Gastrocnemius medialis (tissue), 4 donors: ENCODE data around the gene BCAR1.

Experiments used
- CTCF ChIP-seq, 5 experiments: fragments of 450-650 bp in 3 of 5; fragments of 200-600 bp in 2 of 5; sonication (generic) in 2 of 5; IDR thresholded peaks in 4 of 5; conservative IDR thresholded peaks in 1 of 5; 1 replicate in 4 of 5; 2 replicates in 1 of 5; pipeline ENCODE4 v1.5.1; 2016 to 2019; ENCODE audit warnings: antibody characterized with exemption in 5 of 5, mild to moderate bottlenecking in 3 of 5, moderate library complexity in 3 of 5
- POLR2A ChIP-seq, 2 donors: fragments of 450-650 bp; IDR thresholded peaks; one replicate each; pipeline ENCODE4 v1.6.1; 2017; ENCODE audit warnings: antibody characterized with exemption in 2 of 2, mild to moderate bottlenecking in 2 of 2, moderate library complexity in 2 of 2

- TF ChIP-seq CTCF (IDR thresholded peaks at IDR 0.05 in 4 of 5, conservative IDR thresholded peaks at IDR 0.05 in 1 of 5) (no peak), POLR2A (IDR thresholded peaks at IDR 0.05) (no peak)
Measured at GRCh38 chr16:75263291-75263962, 12.0 kb upstream of the BCAR1 start.
